A673 (cell line): Measurements from ENCODE around the gene ZNF664. TPM values are rescaled to one million over a fixed set of nuclear protein-coding genes. Genes with fewer than 3 reads are reported as not detected.

Source experiments
- BruUV-seq: library from RNA; stranded (reverse); fragments of 400-500 nt; replicated peaks from 2 replicates; lab custom pipeline; 2021; lab: Mats Ljungman, UMichigan
- CTCF ChIA-PET: fragments of 300-600 bp; sonication (Branson Sonifier 250); formaldehyde crosslinking; loops from one replicate; lab custom pipeline; 2022; ENCODE audit warnings: antibody characterized with exemption; lab: Charles Lee
- POLR2A ChIA-PET: fragments of 300-600 bp; sonication (Branson Sonifier 250); formaldehyde crosslinking; loops from one replicate; lab custom pipeline; 2022; ENCODE audit warnings: antibody characterized with exemption; ENCODE audit not compliant: low non-redundant PET; lab: Charles Lee
- DNase-seq: peaks from one replicate; pipeline ENCODE4 v3.0.0-alpha.2; 2015; ENCODE audit warnings: low spot score
- H3K27ac ChIP-seq: fragments of 200-600 bp; sonication (generic); 2 replicates; pipeline ENCODE4 v1.5.1; 2016; ENCODE audit warnings: mixed run types, low read depth, mild to moderate bottlenecking, mixed read lengths, antibody characterized with exemption, low read length; ENCODE audit not compliant: poor library complexity, severe bottlenecking
- H3K27me3 ChIP-seq: fragments of 200-600 bp; sonication (generic); replicated peaks from 2 replicates; pipeline ENCODE4 v1.6.1; 2017; ENCODE audit warnings: mixed run types, low read depth, mild to moderate bottlenecking, mixed read lengths, antibody characterized with exemption, low read length; ENCODE audit not compliant: insufficient read depth, poor library complexity
- H3K36me3 ChIP-seq: fragments of 200-600 bp; sonication (generic); 2 replicates; pipeline ENCODE4 v1.6.1; 2016; ENCODE audit warnings: mixed run types, mild to moderate bottlenecking, mixed read lengths, antibody characterized with exemption, low read length; ENCODE audit not compliant: insufficient read depth, poor library complexity, severe bottlenecking
- H3K4me1 ChIP-seq: fragments of 200-600 bp; sonication (generic); 2 replicates; pipeline ENCODE4 v1.6.1; 2017; ENCODE audit warnings: mixed run types, mild to moderate bottlenecking, mixed read lengths, antibody characterized with exemption, low read length; ENCODE audit not compliant: insufficient read depth, poor library complexity, severe bottlenecking
- H3K4me3 ChIP-seq: fragments of 200-600 bp; sonication (generic); 2 replicates; pipeline ENCODE4 v1.5.1; 2016; ENCODE audit warnings: low read depth, mixed run types, mild to moderate bottlenecking, mixed read lengths, low read length; ENCODE audit not compliant: poor library complexity, severe bottlenecking
- H3K9me3 ChIP-seq: fragments of 200-600 bp; sonication (generic); 2 replicates; pipeline ENCODE4 v1.6.1; 2016; ENCODE audit warnings: mixed run types, low read depth, mild to moderate bottlenecking, mixed read lengths, antibody characterized with exemption, low read length; ENCODE audit not compliant: poor library complexity, severe bottlenecking
- EZH2 ChIP-seq: fragments of 200-600 bp; sonication (generic); IDR thresholded peaks from 2 replicates; pipeline ENCODE4 v1.6.1; 2017; ENCODE audit warnings: borderline replicate concordance, low read depth, mild to moderate bottlenecking, mixed read lengths, antibody characterized with exemption, low read length; ENCODE audit not compliant: poor library complexity, severe bottlenecking
- intact Hi-C: fragments of 100-400 bp; cut with micrococcal nuclease; formaldehyde crosslinking; loops from one replicate; pipeline ENCODE4 v1.10.0; 2022; ENCODE audit not compliant: unreplicated experiment
- total RNA-seq: library from RNA; stranded (reverse); gene quantifications from 2 replicates; pipeline ENCODE4 v1.2.3, GENCODE V29; 2021
- TF ChIP-seq, protein P1 (sequence below): fragments of 300-800, 200-600 bp; sonication (generic); conservative IDR thresholded peaks from 2 replicates; pipeline ENCODE4 v1.5.1; 2017; ENCODE audit warnings: low read depth, mild to moderate bottlenecking, antibody characterized with exemption, low read length, moderate library complexity, mixed read lengths

The ZNF664 gene
- total RNA-seq, 1 experiment from 2014 or later: 135 TPM

DNA sequence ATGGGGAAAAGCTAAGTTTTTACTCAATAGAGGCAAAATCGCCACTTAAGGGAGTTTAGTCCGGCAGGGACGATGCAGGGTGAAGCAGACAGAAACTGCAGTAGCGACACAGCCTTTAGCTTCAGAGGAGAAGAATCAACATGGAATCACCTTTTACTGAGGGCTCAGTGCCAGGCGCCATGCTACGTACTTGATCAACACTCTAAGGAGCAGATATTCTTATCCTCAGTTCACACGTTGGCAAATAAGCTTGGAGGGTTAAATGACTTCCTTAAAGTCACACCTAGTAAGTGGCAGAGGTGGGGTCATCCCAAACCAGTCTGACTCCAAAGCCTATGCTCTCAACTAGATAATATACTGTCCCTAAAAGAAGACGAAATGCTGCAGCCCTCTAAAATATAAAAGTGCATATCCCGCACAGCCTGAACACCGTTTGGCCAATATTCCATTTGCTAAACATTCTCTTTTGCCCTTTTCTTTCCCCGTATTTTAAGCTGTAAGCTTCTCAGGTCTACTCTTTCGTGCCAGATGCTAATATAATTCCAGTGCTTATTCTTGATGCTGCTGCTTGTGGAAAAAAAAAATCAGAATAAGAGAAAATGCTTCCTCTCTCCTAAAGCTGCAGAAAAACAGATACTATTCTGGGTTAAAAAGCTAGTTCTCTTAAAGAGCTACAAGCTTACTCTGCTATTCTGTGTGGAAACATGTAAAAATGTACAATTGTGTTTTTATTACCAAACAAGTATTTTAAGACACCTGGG, 11.2 kb upstream of the ZNF664 start:
- intact Hi-C loops: no loop called here
- Histone ChIP-seq H3K4me1 (no peaks in the 10 kb centered on the region), H3K36me3 (no peaks in the 10 kb centered on the region), H3K4me3 (no peak overlapping the region), H3K9me3 (no peaks in the 10 kb centered on the region), H3K27me3 (no peaks in the 10 kb centered on the region), H3K27ac (no peak overlapping the region)
- no peak for DNase-seq
- no peak for TF ChIP-seq EZH2
- TF ChIP-seq, protein P1, sequence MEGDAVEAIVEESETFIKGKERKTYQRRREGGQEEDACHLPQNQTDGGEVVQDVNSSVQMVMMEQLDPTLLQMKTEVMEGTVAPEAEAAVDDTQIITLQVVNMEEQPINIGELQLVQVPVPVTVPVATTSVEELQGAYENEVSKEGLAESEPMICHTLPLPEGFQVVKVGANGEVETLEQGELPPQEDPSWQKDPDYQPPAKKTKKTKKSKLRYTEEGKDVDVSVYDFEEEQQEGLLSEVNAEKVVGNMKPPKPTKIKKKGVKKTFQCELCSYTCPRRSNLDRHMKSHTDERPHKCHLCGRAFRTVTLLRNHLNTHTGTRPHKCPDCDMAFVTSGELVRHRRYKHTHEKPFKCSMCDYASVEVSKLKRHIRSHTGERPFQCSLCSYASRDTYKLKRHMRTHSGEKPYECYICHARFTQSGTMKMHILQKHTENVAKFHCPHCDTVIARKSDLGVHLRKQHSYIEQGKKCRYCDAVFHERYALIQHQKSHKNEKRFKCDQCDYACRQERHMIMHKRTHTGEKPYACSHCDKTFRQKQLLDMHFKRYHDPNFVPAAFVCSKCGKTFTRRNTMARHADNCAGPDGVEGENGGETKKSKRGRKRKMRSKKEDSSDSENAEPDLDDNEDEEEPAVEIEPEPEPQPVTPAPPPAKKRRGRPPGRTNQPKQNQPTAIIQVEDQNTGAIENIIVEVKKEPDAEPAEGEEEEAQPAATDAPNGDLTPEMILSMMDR: no peak
- CTCF ChIA-PET: no interaction called here
- POLR2A ChIA-PET: no interaction called here
- no TSS peak for BruUV-seq

DNA sequence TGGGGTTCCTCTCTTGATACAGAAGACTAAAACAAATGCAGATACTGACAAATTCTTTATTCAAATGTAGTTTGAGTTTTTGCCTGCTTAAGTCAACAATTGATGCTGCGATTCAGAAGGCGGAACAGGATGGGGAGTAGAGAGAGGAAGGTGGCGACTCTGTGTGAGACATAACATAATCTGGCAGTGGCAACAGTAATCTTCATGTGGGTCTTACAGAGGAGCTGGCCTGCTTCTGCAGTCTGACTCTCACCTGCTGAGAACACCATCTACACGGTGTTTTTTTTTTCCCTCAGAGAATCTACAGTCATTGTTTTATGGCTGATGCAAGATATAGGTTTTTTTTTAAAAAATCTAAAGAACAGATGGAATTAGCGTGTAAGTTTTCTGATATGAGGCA, 10.5 kb upstream of the ZNF664 start:
- intact Hi-C loops: no loop called here
- H3K27me3 ChIP-seq: no peaks in the 10 kb centered on the region
- H3K4me1 ChIP-seq: no peaks in the 10 kb centered on the region
- BruUV-seq: no TSS peak
- DNase-seq: no peak
- H3K9me3 ChIP-seq: no peaks in the 10 kb centered on the region
- H3K4me3 ChIP-seq: no peak overlapping the region
- POLR2A ChIA-PET: no interaction called here
- no peak for TF ChIP-seq EZH2
- TF ChIP-seq, protein P1: no peak
- no peak overlapping the region for H3K27ac ChIP-seq
- CTCF ChIA-PET: no interaction called here
- no peaks in the 10 kb centered on the region for H3K36me3 ChIP-seq

DNA sequence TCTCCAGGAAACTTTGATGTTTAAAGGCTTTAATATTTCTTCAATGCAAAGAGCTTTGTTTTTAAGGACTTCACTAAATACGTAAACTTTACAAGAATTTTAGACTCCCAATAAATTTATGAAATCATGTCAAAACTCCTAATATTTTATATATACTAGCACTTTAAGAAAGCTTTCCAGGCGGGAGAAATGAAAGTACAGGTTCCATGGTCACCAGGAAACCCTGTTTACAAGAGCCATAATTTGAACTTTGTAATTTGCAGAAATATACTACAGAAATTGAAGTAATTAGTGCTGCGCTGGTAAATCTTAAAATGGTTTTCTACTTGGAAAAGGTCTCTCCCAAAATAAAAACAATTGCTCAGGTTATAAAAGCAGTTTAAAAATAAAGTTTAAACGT, 9.2 kb upstream of the ZNF664 start:
- no peak overlapping the region for H3K4me3 ChIP-seq
- H3K27me3 ChIP-seq: no peaks in the 10 kb centered on the region
- H3K9me3 ChIP-seq: no peaks in the 10 kb centered on the region
- TF ChIP-seq, protein P1: no peak
- no peak for TF ChIP-seq EZH2
- intact Hi-C loops: no loop called here
- H3K36me3 ChIP-seq: no peaks in the 10 kb centered on the region
- no TSS peak for BruUV-seq
- no peak overlapping the region for H3K27ac ChIP-seq
- ChIA-PET CTCF (no interaction called here), POLR2A (no interaction called here)
- DNase-seq: no peak
- H3K4me1 ChIP-seq: no peaks in the 10 kb centered on the region
